ENCODE measurements around the gene ANKRD33B.
A peak's percentile ranks its signal among the peaks of the same experiment; 100 is the strongest.

Gene ANKRD33B

DNA sequence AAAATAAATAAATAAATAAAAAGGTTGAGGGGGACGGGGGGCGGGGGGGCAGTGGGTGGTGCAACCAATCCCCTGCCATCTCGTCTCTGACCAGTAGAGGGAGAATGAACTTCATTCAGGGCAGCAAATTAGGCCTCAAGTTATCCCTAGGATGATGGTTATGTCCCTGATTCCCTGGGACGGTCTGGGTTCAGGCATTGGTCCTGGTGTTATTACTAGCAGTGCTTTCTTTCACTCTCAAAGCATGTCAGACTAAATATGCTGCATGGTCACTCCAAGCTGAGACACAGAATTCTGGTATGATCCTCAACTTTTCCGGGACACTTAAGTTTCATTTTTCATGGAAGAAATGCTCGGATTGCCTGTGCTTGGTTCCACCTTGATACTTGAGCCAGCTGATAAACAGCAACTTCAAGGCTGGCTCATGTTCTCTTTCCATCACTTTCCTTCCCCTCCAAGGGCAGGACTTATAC lies 137.7 kb downstream of the ANKRD33B start:
- H3K4me3 ChIP-seq (ENCODE audit: low read depth in 1 of 2, low read length in 2 of 2) = no peak overlapping the region
- H3K27me3 ChIP-seq (ENCODE audit: insufficient read depth, low read length, poor library complexity) = no peaks in the 10 kb centered on the region
- no peaks in the 10 kb centered on the region for H3K9me3 ChIP-seq (ENCODE audit: insufficient read depth, low read length, severe bottlenecking)
- TF ChIP-seq, protein P1, sequence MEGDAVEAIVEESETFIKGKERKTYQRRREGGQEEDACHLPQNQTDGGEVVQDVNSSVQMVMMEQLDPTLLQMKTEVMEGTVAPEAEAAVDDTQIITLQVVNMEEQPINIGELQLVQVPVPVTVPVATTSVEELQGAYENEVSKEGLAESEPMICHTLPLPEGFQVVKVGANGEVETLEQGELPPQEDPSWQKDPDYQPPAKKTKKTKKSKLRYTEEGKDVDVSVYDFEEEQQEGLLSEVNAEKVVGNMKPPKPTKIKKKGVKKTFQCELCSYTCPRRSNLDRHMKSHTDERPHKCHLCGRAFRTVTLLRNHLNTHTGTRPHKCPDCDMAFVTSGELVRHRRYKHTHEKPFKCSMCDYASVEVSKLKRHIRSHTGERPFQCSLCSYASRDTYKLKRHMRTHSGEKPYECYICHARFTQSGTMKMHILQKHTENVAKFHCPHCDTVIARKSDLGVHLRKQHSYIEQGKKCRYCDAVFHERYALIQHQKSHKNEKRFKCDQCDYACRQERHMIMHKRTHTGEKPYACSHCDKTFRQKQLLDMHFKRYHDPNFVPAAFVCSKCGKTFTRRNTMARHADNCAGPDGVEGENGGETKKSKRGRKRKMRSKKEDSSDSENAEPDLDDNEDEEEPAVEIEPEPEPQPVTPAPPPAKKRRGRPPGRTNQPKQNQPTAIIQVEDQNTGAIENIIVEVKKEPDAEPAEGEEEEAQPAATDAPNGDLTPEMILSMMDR (IDR thresholded peaks at IDR 0.05; ENCODE audit: borderline replicate concordance, extremely low read depth, low read length, poor library complexity, severe bottlenecking) = peak; percentile 59
- no peak for TF ChIP-seq EZH2 (IDR thresholded peaks at IDR 0.05; ENCODE audit: borderline replicate concordance, low read depth, low read length, severe bottlenecking)
- ATAC-seq (ENCODE audit: insufficient read depth, low read depth) (peak; percentile 58; the same call in 1 of the 3 replicates), DNase-seq (peak; percentile 50)
- no peak overlapping the region for H3K9ac ChIP-seq (ENCODE audit: low read depth, low read length)
- H3K4me2 ChIP-seq (ENCODE audit: insufficient read depth, low read length) = no peak overlapping the region
- H4K20me1 ChIP-seq (ENCODE audit: insufficient read depth, low read length) = peaks cover 69% of the 10 kb centered on the region
- no peaks in the 10 kb centered on the region for H3K4me1 ChIP-seq (ENCODE audit: insufficient read depth, low read length)
- H3K79me2 ChIP-seq (ENCODE audit: insufficient read depth, low read length) = peaks cover 25% of the 10 kb centered on the region; the same call in 1 of the 2 replicates
- H3K36me3 ChIP-seq (ENCODE audit: insufficient read depth, low read length) = peaks cover 31% of the 10 kb centered on the region; the same call in 1 of the 2 replicates
- no peak overlapping the region for H2AFZ ChIP-seq (ENCODE audit: low read depth, low read length)
- no peak overlapping the region for H3K27ac ChIP-seq (ENCODE audit: low read length)

DNA sequence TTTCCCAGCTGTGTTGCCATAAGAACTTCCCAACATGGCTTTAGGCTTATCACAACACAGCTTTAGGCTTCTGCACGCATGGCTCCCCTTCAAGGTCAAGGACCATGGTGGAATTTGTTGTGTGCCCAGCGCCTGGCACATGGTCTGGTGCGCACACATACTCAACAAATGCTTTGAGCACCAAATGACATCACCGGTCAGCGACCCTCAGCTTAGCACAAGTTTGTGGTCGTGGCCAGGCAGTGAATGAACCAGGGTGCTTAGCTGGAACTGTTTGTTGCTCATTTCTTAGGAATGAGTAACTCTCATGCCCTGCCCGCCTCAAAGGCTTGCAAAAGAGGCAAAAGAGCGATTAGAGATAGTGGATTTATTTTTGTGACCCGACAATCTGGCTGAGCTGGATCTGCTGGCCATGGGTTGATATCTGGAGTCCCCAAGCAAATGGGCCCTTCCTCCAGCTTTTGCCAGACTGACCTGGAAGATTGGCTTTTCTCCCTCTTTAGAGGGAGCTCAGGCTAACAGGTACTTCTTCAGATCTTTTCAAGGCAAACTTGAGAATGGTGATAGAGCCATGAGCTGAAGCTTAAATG lies 138.3 kb downstream of the ANKRD33B start:
- peaks cover 25% of the 10 kb centered on the region; the same call in 1 of the 2 replicates for H3K79me2 ChIP-seq (ENCODE audit: insufficient read depth, low read length)
- no peaks in the 10 kb centered on the region for H3K27me3 ChIP-seq (ENCODE audit: insufficient read depth, low read length, poor library complexity)
- no peak overlapping the region for H3K27ac ChIP-seq (ENCODE audit: low read length)
- no peak for TF ChIP-seq EZH2 (IDR thresholded peaks at IDR 0.05; ENCODE audit: borderline replicate concordance, low read depth, low read length, severe bottlenecking)
- TF ChIP-seq, protein P1 (IDR thresholded peaks at IDR 0.05; ENCODE audit: borderline replicate concordance, extremely low read depth, low read length, poor library complexity, severe bottlenecking) = no peak
- ATAC-seq (ENCODE audit: insufficient read depth, low read depth) = no peak
- H3K9me3 ChIP-seq (ENCODE audit: insufficient read depth, low read length, severe bottlenecking) = no peaks in the 10 kb centered on the region
- H3K9ac ChIP-seq (ENCODE audit: low read depth, low read length) = no peak overlapping the region
- no peak overlapping the region for H3K4me2 ChIP-seq (ENCODE audit: insufficient read depth, low read length)
- H3K36me3 ChIP-seq (ENCODE audit: insufficient read depth, low read length) = peaks cover 31% of the 10 kb centered on the region; the same call in 1 of the 2 replicates
- no peak overlapping the region for H2AFZ ChIP-seq (ENCODE audit: low read depth, low read length)
- H3K4me1 ChIP-seq (ENCODE audit: insufficient read depth, low read length) = no peaks in the 10 kb centered on the region
- peaks cover 67% of the 10 kb centered on the region for H4K20me1 ChIP-seq (ENCODE audit: insufficient read depth, low read length)
- DNase-seq = no peak
- H3K4me3 ChIP-seq (ENCODE audit: low read depth in 1 of 2, low read length in 2 of 2) = no peak overlapping the region

DNA sequence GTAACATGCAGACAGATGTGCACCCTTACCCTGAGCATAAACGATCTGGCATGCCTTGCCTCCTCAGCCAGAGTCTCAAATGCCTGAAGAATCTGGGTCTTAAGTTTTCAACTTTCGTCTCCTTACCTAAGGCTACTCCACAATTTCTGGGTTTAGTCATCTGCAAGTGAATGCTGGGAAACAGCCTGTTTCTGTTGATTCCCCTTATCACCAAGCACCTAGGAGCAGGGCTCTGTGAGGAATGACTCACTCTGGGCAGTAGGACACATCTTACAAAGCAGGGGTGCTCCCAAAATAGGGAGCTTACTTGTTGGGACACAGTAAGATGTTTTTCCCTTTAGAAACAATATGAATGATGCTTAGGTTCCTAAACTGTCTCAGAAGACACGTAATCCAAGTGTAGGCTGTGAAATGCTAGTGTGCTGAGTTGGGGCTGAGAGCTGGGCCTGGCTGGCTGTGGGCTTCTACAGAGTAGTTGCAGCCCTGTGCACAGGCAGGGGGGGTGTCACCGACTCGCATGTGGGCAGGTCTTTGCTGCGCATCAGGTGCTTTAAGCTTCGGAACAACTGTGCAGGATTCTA lies 139.1 kb downstream of the ANKRD33B start:
- Histone ChIP-seq H3K9me3 (ENCODE audit: insufficient read depth, low read length, severe bottlenecking) (no peaks in the 10 kb centered on the region), H4K20me1 (ENCODE audit: insufficient read depth, low read length) (peaks cover 66% of the 10 kb centered on the region), H3K4me3 (ENCODE audit: low read depth in 1 of 2, low read length in 2 of 2) (no peak overlapping the region), H3K4me1 (ENCODE audit: insufficient read depth, low read length) (no peaks in the 10 kb centered on the region), H3K4me2 (ENCODE audit: insufficient read depth, low read length) (no peak overlapping the region), H3K9ac (ENCODE audit: low read depth, low read length) (no peak overlapping the region), H3K27me3 (ENCODE audit: insufficient read depth, low read length, poor library complexity) (no peaks in the 10 kb centered on the region), H3K27ac (ENCODE audit: low read length) (no peak overlapping the region), H3K79me2 (ENCODE audit: insufficient read depth, low read length) (peaks cover 20% of the 10 kb centered on the region; the same call in 1 of the 2 replicates), H3K36me3 (ENCODE audit: insufficient read depth, low read length) (peaks cover 33% of the 10 kb centered on the region; the same call in 1 of the 2 replicates), H2AFZ (ENCODE audit: low read depth, low read length) (no peak overlapping the region)
- no peak for TF ChIP-seq EZH2 (IDR thresholded peaks at IDR 0.05; ENCODE audit: borderline replicate concordance, low read depth, low read length, severe bottlenecking)
- TF ChIP-seq, protein P1 (IDR thresholded peaks at IDR 0.05; ENCODE audit: borderline replicate concordance, extremely low read depth, low read length, poor library complexity, severe bottlenecking) = no peak
- DNase-seq (no peak), ATAC-seq (ENCODE audit: insufficient read depth, low read depth) (no peak)

All from DND-41 (cell line).